GM12878 (cell line): ENCODE data around the gene CAMK2N2. TPM values are rescaled to one million over a fixed set of nuclear protein-coding genes. Genes with fewer than 3 reads are reported as not detected.

Experiments used
- ATAC-seq: fragments of 200-7000 bp; cut with Tn5 transposase; 3 replicates; pipeline ENCODE4 v1.9.1; 2020; ENCODE audit warnings: mild to moderate bottlenecking, moderate library complexity
- BruUV-seq: library from RNA; stranded (reverse); fragments of 400-500 nt; replicated peaks from 2 replicates; lab custom pipeline; 2021; lab: Mats Ljungman, UMichigan
- CTCF ChIA-PET: fragments of 300-600 bp; sonication (Branson Sonifier 250); formaldehyde crosslinking; extraction: SDS; loops from one replicate; lab custom pipeline; 2021; ENCODE audit warnings: inconsistent platforms; lab: Yijun Ruan, JAX
- POLR2A ChIA-PET: fragments of 350-600 bp; formaldehyde crosslinking; extraction: SDS; loops from one replicate; lab custom pipeline; 2021; ENCODE audit warnings: inconsistent platforms; lab: Charles Lee
- RAD21 ChIA-PET: fragments of 300-600 bp; sonication (Branson Sonifier 250); formaldehyde crosslinking; loops from one replicate; lab custom pipeline; 2023; ENCODE audit warnings: antibody characterized with exemption; ENCODE audit not compliant: unreplicated experiment; lab: Charles Lee
- SMC1A ChIA-PET: fragments of 300-600 bp; sonication (Branson Sonifier 250); formaldehyde crosslinking; loops from one replicate; lab custom pipeline; 2023; ENCODE audit not compliant: unreplicated experiment, uncharacterized antibody; lab: Charles Lee
- DNase-seq: peaks from one replicate; pipeline ENCODE4 v3.0.0-alpha.2; 2011; ENCODE audit warnings: low read depth, low spot score
- FAIRE-seq: peaks from 3 replicates; lab custom pipeline; 2011; peaks lifted over from hg19 to GRCh38; lab: Jason Lieb, UNC
- H2AFZ ChIP-seq: 2 replicates; pipeline ENCODE4 v1.6.0; 2011; ENCODE audit warnings: low read depth, low read length, control low read depth; ENCODE audit not compliant: control insufficient read depth
- H3K27ac ChIP-seq: 2 replicates; pipeline ENCODE4 v1.5.1; 2011; ENCODE audit warnings: control low read depth; ENCODE audit not compliant: control insufficient read depth, insufficient read depth
- H3K27me3 ChIP-seq, 2 experiments: replicated peaks in 1 of 2; 2 replicates each; pipeline versions ENCODE4 v1.6.0 to v1.6.1; 2011; ENCODE audit warnings: low read length in 1 of 2; ENCODE audit not compliant: control insufficient read depth in 2 of 2, insufficient read depth in 2 of 2
- H3K36me3 ChIP-seq, 2 experiments: 2 replicates each; pipeline ENCODE4 v1.5.1; 2011; ENCODE audit warnings: low read length in 1 of 2; ENCODE audit not compliant: control insufficient read depth in 2 of 2, insufficient read depth in 2 of 2
- H3K4me1 ChIP-seq: 2 replicates; pipeline ENCODE4 v1.6.1; 2011; ENCODE audit warnings: mild to moderate bottlenecking, low read length, moderate library complexity, mixed read lengths; ENCODE audit not compliant: control insufficient read depth, insufficient read depth
- H3K4me2 ChIP-seq: 2 replicates; pipeline ENCODE4 v1.6.0; 2011; ENCODE audit warnings: control low read depth; ENCODE audit not compliant: control insufficient read depth, insufficient read depth
- H3K4me3 ChIP-seq: fragments of 200-600 bp; sonication (generic); 2 replicates; pipeline ENCODE4 v1.5.1; 2016
- H3K79me2 ChIP-seq: 2 replicates; pipeline ENCODE4 v1.6.0; 2011; ENCODE audit warnings: low read length; ENCODE audit not compliant: control insufficient read depth, insufficient read depth
- H3K9ac ChIP-seq: 2 replicates; pipeline ENCODE4 v1.8.0; 2011; ENCODE audit warnings: low read length, control low read depth, mixed read lengths; ENCODE audit not compliant: control insufficient read depth, insufficient read depth
- H3K9me3 ChIP-seq: replicated peaks from 3 replicates; pipeline ENCODE4 v1.5.1; 2011; ENCODE audit warnings: mild to moderate bottlenecking, low read length; ENCODE audit not compliant: control insufficient read depth, insufficient read depth
- H4K20me1 ChIP-seq: 2 replicates; pipeline ENCODE4 v1.6.0; 2011; ENCODE audit not compliant: control insufficient read depth, insufficient read depth
- CTCF ChIP-seq, 3 experiments: IDR thresholded peaks in 2 of 3; conservative IDR thresholded peaks in 1 of 3; 2 replicates each; pipeline ENCODE4 v1.5.1; 2011; ENCODE audit warnings: low read depth in 3 of 3, low read length in 3 of 3, mild to moderate bottlenecking in 3 of 3, control low read depth in 2 of 3, moderate library complexity in 2 of 3, inconsistent platforms in 1 of 3, mixed read lengths in 1 of 3; ENCODE audit not compliant: control insufficient read depth in 2 of 3, insufficient read depth in 1 of 3; ENCODE audit errors: extremely low read depth in 1 of 3
- MTA2 ChIP-seq: fragments of 450-650 bp; IDR thresholded peaks from 2 replicates; pipeline ENCODE4 v1.6.1; 2016; ENCODE audit warnings: low read depth, mild to moderate bottlenecking, moderate library complexity
- RAD21 ChIP-seq: IDR thresholded peaks from 2 replicates; pipeline ENCODE4 v1.6.1; 2011; ENCODE audit warnings: mild to moderate bottlenecking, low read depth, low read length, moderate library complexity; ENCODE audit not compliant: insufficient read depth
- SMC3 ChIP-seq: IDR thresholded peaks from 2 replicates; pipeline ENCODE4 v1.6.1; 2011; ENCODE audit warnings: low read length, improper control_type of control experiment, borderline replicate concordance
- YY1 ChIP-seq: IDR thresholded peaks from 2 replicates; pipeline ENCODE4 v1.6.1; 2011; ENCODE audit warnings: low read depth, mild to moderate bottlenecking, low read length
- WGBS: methylation state at CpG from one replicate; pipeline ENCODE4 v1.1.6; 2016; ENCODE audit warnings: low lambda C conversion rate; ENCODE audit not compliant: insufficient replicate concordance, insufficient coverage; ENCODE audit errors: missing lambda C conversion rate; 5-methylcytosine and 5-hydroxymethylcytosine counted together
- in situ Hi-C: fragments of 300-500 bp; cut with MboI; formaldehyde crosslinking; loops from 9 replicates; pipeline ENCODE4 v1.14.3; 2018; ENCODE audit warnings: mixed read lengths
- intact Hi-C: fragments of 100-400 bp; cut with micrococcal nuclease; formaldehyde crosslinking; loops from one replicate; pipeline ENCODE4 v1.14.2; 2022; ENCODE audit not compliant: unreplicated experiment
- polyA plus RNA-seq, 11 experiments: library from polyadenylated mRNA; depleted of rRNA in 4 of 11; unstranded in 6 of 11; stranded (reverse) in 5 of 11; fragments of >200 nt; fragmentation: Nextera tagmentation in 4 of 11; fragmentation: Illumina TruSeq in 1 of 11; extraction: Ambion mirVana in 4 of 11; extraction: Trizol in 1 of 11; gene quantifications; 1 replicate in 1 of 11; 2 replicates in 10 of 11; pipeline versions ENCODE4 v1.2.1 to v1.2.3, GENCODE V29; 2011 to 2016; ENCODE audit warnings: inconsistent platforms in 2 of 11, missing spikeins in 2 of 11, low read depth in 1 of 11
- total RNA-seq, 4 experiments: library from RNA; depleted of rRNA in 3 of 4; stranded (reverse); fragments of >200 nt in 3 of 4; fragmentation: Illumina TruSeq in 1 of 4; extraction: Trizol in 1 of 4; gene quantifications; 2 replicates each; pipeline versions ENCODE4 v1.2.1 to v1.2.3, GENCODE V29; 2013 to 2021

CAMK2N2 gene
- total and polyA plus RNA-seq, 10 of the 15 experiments (the other 5 are each of a cell fraction or from before 2014, with no cell fraction given): 0.06 to 1.4 (median 0.45) TPM; not detected in 1

GRCh38 chr3:184227481-184227935, 33.8 kb downstream of the CAMK2N2 start:
- Histone ChIP-seq H3K36me3 (no peaks in the 10 kb centered on the region), H3K4me2 (no peak overlapping the region), H3K4me3 (no peak overlapping the region), H2AFZ (no peak overlapping the region), H3K9me3 (no peaks in the 10 kb centered on the region), H3K9ac (no peak overlapping the region), H3K4me1 (no peaks in the 10 kb centered on the region), H3K27ac (no peak overlapping the region), H4K20me1 (no peaks in the 10 kb centered on the region), H3K79me2 (no peaks in the 10 kb centered on the region), H3K27me3 (peaks cover 16 to 18% of the 10 kb centered on the region in 2 experiments)
- in situ Hi-C loops: no loop called here
- intact Hi-C loops: loop anchor here (2.0 kb wide), 1 partner anchor 61 kb away; no protein-coding TSS in a partner anchor
- POLR2A ChIA-PET: interaction anchor here (0.5 to 0.6 kb wide), 2 partner anchors 49 to 443 kb away, joined by 3 to 4 read pairs; no protein-coding TSS in a partner anchor
- ATAC-seq (peak; percentile 71), FAIRE-seq (peak; percentile 91), DNase-seq (no peak)
- TF ChIP-seq SMC3 (peak; percentile 75), YY1 (0 out of 2 replicates have a peak, but pooled peaks have one; percentile 19), CTCF (IDR thresholded peaks at IDR 0.05 in 2 of 3, conservative IDR thresholded peaks at IDR 0.05 in 1 of 3; ENCODE audit: control insufficient read depth in 2 of 3, extremely low read depth in 1 of 3, insufficient read depth in 1 of 3, low read depth in 3 of 3, low read length in 3 of 3) (peak; percentile 72 to 98 (median 74)), MTA2 (no peak), RAD21 (peak; percentile 54)
- CTCF ChIA-PET: interaction anchor here (0.6 to 4.4 kb wide), 32 partner anchors 10 to 335 kb away, joined by 3 to 69 read pairs (median 4); partner anchors contain the start of genes ABCC5, ABCF3, AP2M1 and EEF1AKMT4
- SMC1A ChIA-PET: interaction anchor here (1.0 to 3.7 kb wide), 10 partner anchors 10 to 332 kb away, joined by 3 to 15 read pairs (median 4); partner anchors contain the start of gene EEF1AKMT4
- 3% methylated on average over 2 of the region's 2 CpGs for WGBS
- RAD21 ChIA-PET: interaction anchor here (0.9 to 2.3 kb wide), 10 partner anchors 10 to 332 kb away, joined by 3 to 17 read pairs (median 5); partner anchors contain the start of gene EEF1AKMT4
- no TSS peak for BruUV-seq
